NB4 (cell line): ENCODE results near the gene NTN4.

ENCODE experiments used
- DNase-seq: peaks from one replicate; pipeline ENCODE4 v3.0.0; 2010; ENCODE audit warnings: low read depth
- H3K4me3 ChIP-seq: one replicate; pipeline ENCODE4 v1.5.1; 2011; ENCODE audit warnings: mild to moderate bottlenecking, low read depth, low read length, moderate library complexity
- CTCF ChIP-seq: IDR thresholded peaks from one replicate; pipeline ENCODE4 v1.5.1; 2012; ENCODE audit warnings: low read depth, low read length
- MYC ChIP-seq: IDR thresholded peaks from 2 replicates; pipeline ENCODE4 v1.6.1; 2011; ENCODE audit warnings: low read depth, low read length
- POLR2A ChIP-seq: IDR thresholded peaks from 2 replicates; pipeline ENCODE4 v1.6.1; 2011; ENCODE audit warnings: mild to moderate bottlenecking; ENCODE audit not compliant: insufficient read length; ENCODE audit errors: extremely low read depth
- TF ChIP-seq, protein P1 (sequence below): IDR thresholded peaks from 2 replicates; pipeline ENCODE4 v1.6.1; 2011; ENCODE audit warnings: low read depth, low read length

The NTN4 gene

GRCh38 chr12:95653771-95654546, 136.6 kb downstream of the NTN4 start:
- no peak overlapping the region for H3K4me3 ChIP-seq
- DNase-seq = peak; percentile 18
- TF ChIP-seq CTCF (no peak), POLR2A (no peak), MYC (no peak)
- TF ChIP-seq, protein P1, sequence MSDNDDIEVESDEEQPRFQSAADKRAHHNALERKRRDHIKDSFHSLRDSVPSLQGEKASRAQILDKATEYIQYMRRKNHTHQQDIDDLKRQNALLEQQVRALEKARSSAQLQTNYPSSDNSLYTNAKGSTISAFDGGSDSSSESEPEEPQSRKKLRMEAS = no peak

DNA sequence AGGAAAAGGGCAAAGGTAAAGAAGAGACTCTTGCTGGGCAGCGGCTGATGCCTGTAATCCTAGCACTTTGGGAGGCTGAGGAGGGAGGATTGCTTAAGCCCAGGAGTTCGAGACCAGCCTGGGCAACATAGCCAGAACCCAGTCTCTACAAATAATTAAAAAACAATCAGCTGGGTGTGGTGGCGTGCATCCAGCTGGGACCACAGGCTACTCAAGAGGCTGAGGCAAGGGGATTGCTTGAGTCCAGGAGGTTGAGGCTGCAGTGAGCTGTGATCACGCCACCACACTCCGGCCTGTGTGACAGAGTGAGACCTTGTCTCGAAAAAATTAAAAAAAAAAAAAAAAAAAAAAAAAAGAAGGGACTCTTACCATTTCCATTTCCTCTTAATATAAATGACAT, 138.9 kb downstream of the NTN4 start:
- TF ChIP-seq MYC (no peak), POLR2A (no peak), CTCF (no peak)
- TF ChIP-seq, protein P1 = no peak
- H3K4me3 ChIP-seq = no peak overlapping the region
- DNase-seq = no peak

- no peak overlapping the region for H3K4me3 ChIP-seq
- no peak for TF ChIP-seq CTCF
- no peak for TF ChIP-seq MYC
- no peak for TF ChIP-seq POLR2A
- TF ChIP-seq, protein P1 = no peak
- DNase-seq = no peak
These were observed 141.4 kb downstream of the NTN4 start for GRCh38 chr12:95648990-95649791.

- TF ChIP-seq POLR2A (no peak), MYC (no peak), CTCF (no peak)
- TF ChIP-seq, protein P1 = no peak
These were observed 143.8 kb downstream of the NTN4 start for GRCh38 chr12:95646781-95647190.

DNA sequence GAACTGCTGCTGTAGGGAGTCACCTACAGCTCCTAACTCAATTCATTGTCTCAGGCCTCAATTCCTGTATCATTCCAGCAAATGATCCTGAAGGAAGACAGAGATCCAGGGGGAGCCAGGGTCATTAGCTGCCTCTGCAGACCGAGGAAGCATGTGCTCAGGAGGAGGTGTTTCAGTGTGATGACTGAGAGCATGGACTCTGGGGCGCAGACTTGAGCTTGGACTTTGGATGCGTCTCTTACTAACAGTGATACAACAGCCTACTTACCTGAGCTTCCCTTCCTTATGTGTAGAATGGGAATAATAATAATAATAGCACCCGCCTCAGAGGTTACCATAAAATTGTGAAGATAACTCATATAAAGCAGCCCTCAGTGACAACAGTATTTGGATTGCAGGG, 147.3 kb downstream of the NTN4 start:
- no peak overlapping the region for H3K4me3 ChIP-seq
- no peak for DNase-seq
- TF ChIP-seq CTCF (no peak), POLR2A (no peak), MYC (no peak)
- TF ChIP-seq, protein P1 = no peak

More at GRCh38 chr12:95646781-95647190, 143.8 kb downstream of the NTN4 start:
- H3K4me3 ChIP-seq = no peak overlapping the region
- DNase-seq = no peak
